Peyer's patch (tissue), 4 donors: ENCODE data around the gene GNAO1. TPM values are rescaled to one million over a fixed set of nuclear protein-coding genes. Genes with fewer than 3 reads are reported as not detected.

Experiments used
- DNase-seq, 3 donors: peaks; one replicate each; pipeline ENCODE4 v3.0.0-alpha.2; 2017 to 2019
- H3K27ac ChIP-seq, 4 donors: fragments of 200-600 bp; sonication (generic); one replicate each; pipeline ENCODE4 v1.5.1; 2016 to 2019
- H3K27me3 ChIP-seq, 2 donors: fragments of 200-600 bp; sonication (generic); one replicate each; pipeline ENCODE4 v1.5.1; 2019
- H3K36me3 ChIP-seq, 3 donors: fragments of 200-600 bp; sonication (generic); one replicate each; pipeline ENCODE4 v1.5.1; 2016 to 2019
- H3K4me1 ChIP-seq, 4 donors: fragments of 200-600 bp; sonication (generic); one replicate each; pipeline ENCODE4 v1.5.1; 2016 to 2019
- H3K4me3 ChIP-seq, 4 donors: fragments of 200-600 bp; sonication (generic); 1 replicate in 3 of 4; 2 replicates in 1 of 4; pipeline ENCODE4 v1.5.1; 2016 to 2019; ENCODE audit warnings: mild to moderate bottlenecking in 1 of 4
- H3K9me3 ChIP-seq, 4 donors: fragments of 200-600 bp; sonication (generic); one replicate each; pipeline ENCODE4 v1.5.1; 2016 to 2019; ENCODE audit warnings: mild to moderate bottlenecking in 1 of 4
- POLR2A ChIP-seq, 2 donors: fragments of 450-650 bp; IDR thresholded peaks; one replicate each; pipeline ENCODE4 v1.5.1; 2017; ENCODE audit warnings: antibody characterized with exemption in 2 of 2, mild to moderate bottlenecking in 2 of 2, moderate library complexity in 2 of 2
- total RNA-seq, 4 donors: library from RNA; depleted of rRNA; stranded (reverse); fragments of >200 nt; gene quantifications; one replicate each; pipeline ENCODE4 v1.1.0, GENCODE V29; 2016
- TF ChIP-seq, protein P1 (sequence below), 6 experiments: fragments of 450-650 bp in 4 of 6; fragments of 200-600 bp in 2 of 6; sonication (generic) in 1 of 6; IDR thresholded peaks; one replicate each; pipeline ENCODE4 v1.5.1; 2017 to 2019; ENCODE audit warnings: antibody characterized with exemption in 6 of 6, mild to moderate bottlenecking in 3 of 6, moderate library complexity in 1 of 6

Gene GNAO1
- total RNA-seq, 4 donors from 2014 or later = 6.3 to 39.6 (median 7.3) TPM

DNA sequence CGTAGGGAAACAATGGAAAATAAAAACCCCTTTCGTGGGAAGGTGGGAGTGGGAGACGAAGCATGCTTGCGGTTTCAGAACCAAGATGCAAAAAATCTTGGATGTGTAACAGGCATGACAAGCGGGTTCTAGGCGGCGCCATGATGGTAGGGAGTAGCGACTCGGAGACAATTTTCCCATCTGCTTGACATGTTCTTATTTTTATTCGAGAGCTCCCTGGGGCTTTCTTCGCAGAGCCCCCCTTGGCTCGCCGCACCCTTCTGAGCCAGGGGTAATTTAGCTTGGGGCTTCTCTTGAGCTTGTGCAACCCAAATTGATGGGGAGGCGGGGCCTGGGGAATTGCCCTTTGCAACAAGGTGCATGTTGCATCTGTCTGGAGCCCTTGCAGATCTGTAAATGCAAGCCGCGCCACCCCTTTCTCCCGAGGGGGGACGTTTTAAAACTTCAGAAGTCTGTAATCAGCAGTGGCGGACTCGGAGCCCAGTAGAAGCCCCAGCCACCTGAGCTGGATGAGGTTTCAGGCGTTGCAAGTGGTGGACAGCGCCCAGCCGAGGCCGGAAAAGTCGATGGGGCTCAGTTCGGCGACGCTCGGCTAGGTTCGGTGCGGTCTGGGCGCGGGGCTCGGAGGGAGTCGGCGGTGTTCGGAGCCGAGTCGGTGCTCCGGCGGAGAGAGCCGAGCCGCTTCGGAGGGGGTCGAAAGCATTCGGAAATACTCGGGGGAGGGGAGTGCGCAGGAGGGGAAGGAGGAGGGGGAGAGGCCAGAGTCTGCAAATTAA, 2.9 kb downstream of the GNAO1 start:
- DNase-seq = peak; percentile 54 to 84 (median 69)
- Histone ChIP-seq H3K27ac (peak overlapping the region in 1 of 4 donors; percentile 22), H3K36me3 (no peaks in the 10 kb centered on the region), H3K27me3 (no peaks in the 10 kb centered on the region), H3K9me3 (no peaks in the 10 kb centered on the region), H3K4me1 (peaks cover 0 to 24% (median 14%) of the 10 kb centered on the region in 4 donors), H3K4me3 (peak overlapping the region in 3 of 4 donors; percentile 14 to 75 (median 18))
- TF ChIP-seq POLR2A (IDR thresholded peaks at IDR 0.05) = no peak
- TF ChIP-seq, protein P1, sequence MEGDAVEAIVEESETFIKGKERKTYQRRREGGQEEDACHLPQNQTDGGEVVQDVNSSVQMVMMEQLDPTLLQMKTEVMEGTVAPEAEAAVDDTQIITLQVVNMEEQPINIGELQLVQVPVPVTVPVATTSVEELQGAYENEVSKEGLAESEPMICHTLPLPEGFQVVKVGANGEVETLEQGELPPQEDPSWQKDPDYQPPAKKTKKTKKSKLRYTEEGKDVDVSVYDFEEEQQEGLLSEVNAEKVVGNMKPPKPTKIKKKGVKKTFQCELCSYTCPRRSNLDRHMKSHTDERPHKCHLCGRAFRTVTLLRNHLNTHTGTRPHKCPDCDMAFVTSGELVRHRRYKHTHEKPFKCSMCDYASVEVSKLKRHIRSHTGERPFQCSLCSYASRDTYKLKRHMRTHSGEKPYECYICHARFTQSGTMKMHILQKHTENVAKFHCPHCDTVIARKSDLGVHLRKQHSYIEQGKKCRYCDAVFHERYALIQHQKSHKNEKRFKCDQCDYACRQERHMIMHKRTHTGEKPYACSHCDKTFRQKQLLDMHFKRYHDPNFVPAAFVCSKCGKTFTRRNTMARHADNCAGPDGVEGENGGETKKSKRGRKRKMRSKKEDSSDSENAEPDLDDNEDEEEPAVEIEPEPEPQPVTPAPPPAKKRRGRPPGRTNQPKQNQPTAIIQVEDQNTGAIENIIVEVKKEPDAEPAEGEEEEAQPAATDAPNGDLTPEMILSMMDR (IDR thresholded peaks at IDR 0.05) = no peak

DNA sequence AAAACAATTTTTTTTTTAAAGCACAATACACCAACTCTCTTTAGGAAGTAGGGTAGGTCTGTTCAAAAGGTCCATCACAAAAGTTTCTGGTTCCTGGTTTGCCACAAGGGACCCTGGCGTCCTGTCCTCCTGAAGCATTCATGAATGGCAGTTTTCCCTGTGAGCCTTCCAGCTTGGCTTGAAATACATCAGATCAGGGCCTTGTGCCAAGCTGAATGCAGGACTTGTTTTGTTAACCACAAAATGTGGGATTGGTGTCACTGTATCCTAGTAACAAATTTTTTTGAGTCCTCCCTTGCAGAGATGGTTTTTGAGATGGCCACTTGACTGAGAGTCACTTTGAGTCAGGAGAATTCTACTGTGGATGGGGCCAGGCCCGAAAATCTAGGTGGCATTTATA, 3.9 kb downstream of the GNAO1 start:
- H3K9me3 ChIP-seq = no peaks in the 10 kb centered on the region
- no peak overlapping the region for H3K4me3 ChIP-seq
- H3K27ac ChIP-seq = no peak overlapping the region
- no peak for DNase-seq
- H3K27me3 ChIP-seq = no peaks in the 10 kb centered on the region
- no peaks in the 10 kb centered on the region for H3K36me3 ChIP-seq
- TF ChIP-seq, protein P1 (IDR thresholded peaks at IDR 0.05) = no peak
- no peak for TF ChIP-seq POLR2A (IDR thresholded peaks at IDR 0.05)
- H3K4me1 ChIP-seq = peaks cover 0 to 24% (median 14%) of the 10 kb centered on the region in 4 donors

DNA sequence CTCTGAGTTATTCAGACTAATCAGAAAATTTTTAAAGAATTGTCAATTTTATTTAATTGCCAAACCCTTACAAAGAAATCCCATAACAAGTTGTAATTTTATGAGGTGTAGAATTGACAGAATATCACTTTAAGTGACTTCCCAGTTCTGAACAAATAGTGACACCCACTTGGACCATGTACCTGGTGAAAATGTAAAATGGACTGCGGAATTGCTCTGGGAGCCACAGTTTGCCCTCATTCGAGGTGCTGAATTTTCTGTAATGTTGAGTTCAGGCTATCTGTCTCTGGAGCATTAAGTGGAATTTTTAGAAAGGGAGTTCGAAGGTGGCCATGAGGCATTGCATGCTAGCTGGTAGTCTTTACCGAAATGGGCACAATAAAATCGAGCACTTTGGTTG, 5.1 kb downstream of the GNAO1 start:
- no peak for TF ChIP-seq POLR2A (IDR thresholded peaks at IDR 0.05)
- Histone ChIP-seq H3K27me3 (no peaks in the 10 kb centered on the region), H3K4me3 (no peak overlapping the region), H3K36me3 (no peaks in the 10 kb centered on the region), H3K9me3 (no peaks in the 10 kb centered on the region), H3K27ac (no peak overlapping the region), H3K4me1 (peaks cover 0 to 23% (median 14%) of the 10 kb centered on the region in 4 donors)
- no peak for DNase-seq

DNA sequence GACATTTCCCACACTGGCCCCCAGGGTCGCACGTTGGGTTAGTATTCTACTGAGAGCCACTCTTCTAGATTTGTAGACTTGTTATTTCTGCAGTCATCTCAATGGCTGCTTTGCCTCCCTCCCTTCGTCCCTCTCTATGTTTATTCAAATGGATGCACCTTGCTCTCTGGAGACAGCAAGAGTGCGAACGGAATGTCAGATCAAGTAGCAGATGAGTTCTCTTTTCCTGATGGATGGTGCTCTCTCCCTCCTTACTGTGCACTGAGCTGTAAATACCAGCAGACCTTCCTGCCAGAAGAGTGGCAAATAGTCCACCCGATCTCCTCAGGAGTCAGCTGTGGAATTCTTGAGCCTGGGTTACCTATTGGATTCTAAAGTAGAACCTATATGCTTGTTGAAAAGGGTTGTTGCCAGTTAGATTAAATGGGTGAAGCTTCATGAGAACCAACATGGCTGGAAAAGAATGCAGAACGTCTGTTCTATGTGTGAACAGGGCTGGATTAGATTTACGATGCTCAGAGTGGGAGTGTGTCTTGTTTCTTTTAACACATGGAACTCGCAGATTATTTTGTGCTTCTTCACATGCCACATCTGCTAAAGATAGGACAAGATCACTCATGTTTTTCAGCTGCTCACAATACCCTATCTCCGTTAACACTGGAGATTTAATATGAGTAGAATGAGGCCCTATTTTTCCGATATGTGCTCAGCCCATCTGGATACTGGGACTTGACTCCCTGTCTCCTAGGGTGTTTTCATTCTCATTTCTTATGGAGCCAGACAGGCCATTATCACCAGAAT, 6.1 kb downstream of the GNAO1 start:
- Histone ChIP-seq H3K4me3 (no peak overlapping the region), H3K27me3 (no peaks in the 10 kb centered on the region), H3K4me1 (peaks cover 0 to 14% (median 8%) of the 10 kb centered on the region in 4 donors), H3K36me3 (no peaks in the 10 kb centered on the region), H3K27ac (no peak overlapping the region), H3K9me3 (no peaks in the 10 kb centered on the region)
- no peak for TF ChIP-seq POLR2A (IDR thresholded peaks at IDR 0.05)
- TF ChIP-seq, protein P1 (IDR thresholded peaks at IDR 0.05) = no peak
- DNase-seq = no peak

DNA sequence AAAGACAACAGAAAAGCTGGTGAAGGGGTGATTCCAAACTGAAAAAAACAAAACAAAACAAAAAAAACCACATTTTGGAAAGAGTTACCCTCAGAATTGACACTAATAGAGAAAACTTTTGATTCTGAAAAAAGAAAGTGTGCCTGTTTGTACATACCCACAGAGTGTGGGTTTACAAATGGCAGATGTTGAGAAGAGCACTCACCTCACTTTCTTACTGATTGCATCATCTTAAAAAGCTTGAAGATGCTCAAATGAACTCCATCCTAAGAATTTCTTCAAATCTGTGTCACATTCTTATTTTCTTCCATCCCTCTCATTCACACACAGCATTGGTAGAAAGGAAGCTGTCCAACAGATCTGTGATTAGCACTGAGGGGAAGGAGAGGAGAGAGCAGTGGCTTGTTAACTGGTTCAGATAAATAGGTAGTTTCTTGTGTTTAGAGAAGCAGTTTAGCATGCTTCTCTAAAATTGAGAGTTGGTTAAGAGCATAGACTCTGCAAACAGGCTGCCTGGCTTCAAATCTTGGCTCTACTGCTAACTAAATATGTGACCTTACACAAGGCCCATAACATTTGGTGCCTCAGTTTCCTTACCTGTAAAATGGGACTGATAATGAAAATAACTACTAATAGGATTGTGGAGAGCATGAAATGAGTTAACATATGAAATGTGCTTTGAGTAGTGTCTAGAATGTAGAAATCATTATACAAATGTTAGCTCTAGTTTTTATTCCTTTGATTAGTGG, 6.9 kb downstream of the GNAO1 start:
- H3K9me3 ChIP-seq = no peaks in the 10 kb centered on the region
- TF ChIP-seq POLR2A (IDR thresholded peaks at IDR 0.05) = no peak
- TF ChIP-seq, protein P1 (IDR thresholded peaks at IDR 0.05) = no peak
- H3K27ac ChIP-seq = peak overlapping the region in 1 of 4 donors; percentile 1
- no peaks in the 10 kb centered on the region for H3K36me3 ChIP-seq
- no peak for DNase-seq
- peaks cover 0 to 14% (median 10%) of the 10 kb centered on the region in 4 donors for H3K4me1 ChIP-seq
- H3K27me3 ChIP-seq = no peaks in the 10 kb centered on the region
- no peak overlapping the region for H3K4me3 ChIP-seq
